Lower lobe of right lung (tissue), 2 donors: Measurements from ENCODE around the gene MRPS23. TPM values are rescaled to one million over a fixed set of nuclear protein-coding genes. Genes with fewer than 3 reads are reported as not detected.

Source experiments
- ATAC-seq, 2 donors: fragments of 200-7000 bp; cut with Tn5 transposase; one replicate each; pipeline ENCODE4 v1.9.1; 2020 to 2022; ENCODE audit warnings: mild to moderate bottlenecking in 2 of 2, moderate library complexity in 2 of 2
- DNase-seq: peaks from one replicate; pipeline ENCODE4 v3.0.0-alpha.2; 2020
- H3K27ac ChIP-seq: fragments of 200-600 bp; one replicate; pipeline ENCODE4 v1.8.0; 2022
- H3K27me3 ChIP-seq: fragments of 200-600 bp; one replicate; pipeline ENCODE4 v1.8.0; 2022; ENCODE audit warnings: low read depth
- H3K36me3 ChIP-seq: fragments of 200-600 bp; one replicate; pipeline ENCODE4 v1.8.0; 2022; ENCODE audit warnings: mild to moderate bottlenecking
- H3K4me1 ChIP-seq: fragments of 200-600 bp; one replicate; pipeline ENCODE4 v1.8.0; 2022
- H3K4me3 ChIP-seq: fragments of 200-600 bp; one replicate; pipeline ENCODE4 v1.8.0; 2022; ENCODE audit warnings: mild to moderate bottlenecking
- H3K9me3 ChIP-seq: fragments of 200-600 bp; one replicate; pipeline ENCODE4 v1.8.0; 2022
- CTCF ChIP-seq: fragments of 200-600 bp; IDR thresholded peaks from one replicate; pipeline ENCODE4 v1.8.0; 2022; ENCODE audit warnings: antibody characterized with exemption, mild to moderate bottlenecking
- intact Hi-C: fragments of 100-400 bp; cut with DNase I; formaldehyde crosslinking; loops from one replicate; pipeline ENCODE4 v1.11.0; 2022
- total RNA-seq: library from RNA; stranded (reverse); fragmentation: NEBNext Ultra II Directional; extraction: Animal tissue kit (Norgen Biotek cat#: 25700); gene quantifications from one replicate; pipeline ENCODE4 v1.2.1, GENCODE V29; 2021
- donor health status: DM: no; HTN: yes; CAD: no; lungs with severe emphysema.

The MRPS23 gene
- total RNA-seq, 1 donor from 2014 or later = 35.4 TPM

DNA sequence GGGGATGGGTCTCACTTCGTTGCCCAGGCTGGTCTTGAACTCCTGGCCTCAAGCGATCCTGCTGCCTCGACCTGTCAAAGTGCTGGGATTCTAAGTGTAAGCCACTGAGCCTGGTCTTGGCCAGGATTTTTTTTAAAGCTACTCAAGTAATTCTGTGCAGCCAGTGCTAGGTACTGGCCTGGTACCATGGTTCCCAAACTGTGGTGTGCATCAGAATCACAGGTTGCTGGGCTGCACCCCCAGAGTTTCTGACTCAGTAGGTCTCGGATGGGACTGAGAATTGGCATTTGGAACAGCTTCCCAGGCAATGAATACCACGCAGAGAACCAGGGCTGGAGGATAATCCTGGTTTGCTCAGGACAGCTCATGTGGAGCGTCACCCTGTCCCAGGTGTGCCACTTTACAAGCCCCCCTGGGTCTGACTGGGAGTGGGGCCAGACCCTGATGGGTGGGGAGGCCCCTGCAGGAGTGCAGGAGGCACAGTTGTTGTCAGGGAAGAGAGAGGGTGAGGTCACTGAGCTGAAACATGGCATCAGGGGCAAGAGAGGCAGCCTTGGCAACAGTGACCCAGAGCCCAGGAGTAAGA lies 10.7 kb upstream of the MRPS23 start:
- Histone ChIP-seq H3K36me3 (peaks cover 4% of the 10 kb centered on the region), H3K9me3 (no peaks in the 10 kb centered on the region), H3K4me3 (peak overlapping the region; percentile 61), H3K27me3 (no peaks in the 10 kb centered on the region), H3K4me1 (peaks cover 35% of the 10 kb centered on the region), H3K27ac (peak overlapping the region; percentile 75)
- TF ChIP-seq CTCF = no peak
- no peak for ATAC-seq
- DNase-seq = no peak
- intact Hi-C loops = no loop called here

DNA sequence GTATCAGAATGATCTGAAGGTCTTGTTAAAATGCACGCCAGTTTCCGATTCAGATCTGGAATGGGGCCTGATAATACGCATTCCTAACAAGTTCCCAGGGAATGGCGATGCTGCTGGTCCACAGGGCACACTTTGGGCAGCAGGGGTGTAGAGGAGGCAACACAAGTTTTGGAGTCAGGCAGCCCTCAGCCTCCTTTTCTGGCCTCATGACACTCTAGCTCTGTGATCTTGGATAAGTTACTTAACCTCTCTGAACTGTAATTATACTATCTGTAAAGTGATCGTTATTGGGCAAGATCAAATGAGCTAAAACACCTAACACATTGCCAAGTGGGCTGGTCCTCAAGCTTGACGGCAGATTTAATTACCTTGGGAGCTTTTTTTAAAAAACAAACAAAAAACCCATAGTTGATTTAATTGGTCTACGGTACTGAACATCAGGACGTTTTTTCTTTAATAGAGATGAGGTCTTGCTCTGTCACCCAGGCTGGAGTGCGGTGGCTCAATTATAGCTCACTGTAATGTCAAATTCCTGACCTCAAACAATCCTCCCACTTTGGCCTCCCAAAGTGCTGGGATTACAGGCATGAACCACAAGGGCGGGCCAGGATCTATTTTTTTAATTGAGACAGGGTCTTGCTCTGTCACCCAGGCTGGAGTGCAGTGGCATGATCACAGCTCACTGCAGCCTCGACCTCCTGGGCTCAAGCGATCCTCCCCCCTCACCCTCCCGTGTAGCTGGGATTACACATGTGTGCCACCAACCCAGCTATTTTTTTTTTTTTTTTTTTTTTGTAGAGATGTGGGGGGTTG lies 10.0 kb upstream of the MRPS23 start:
- no peaks in the 10 kb centered on the region for H3K36me3 ChIP-seq
- no peak for ATAC-seq
- no peaks in the 10 kb centered on the region for H3K27me3 ChIP-seq
- intact Hi-C loops = loop anchor here (10.0 kb wide), 1 partner anchor 135 kb away; no protein-coding TSS in a partner anchor
- no peaks in the 10 kb centered on the region for H3K9me3 ChIP-seq
- H3K27ac ChIP-seq = no peak overlapping the region
- TF ChIP-seq CTCF = no peak
- peaks cover 35% of the 10 kb centered on the region for H3K4me1 ChIP-seq
- no peak for DNase-seq
- no peak overlapping the region for H3K4me3 ChIP-seq

DNA sequence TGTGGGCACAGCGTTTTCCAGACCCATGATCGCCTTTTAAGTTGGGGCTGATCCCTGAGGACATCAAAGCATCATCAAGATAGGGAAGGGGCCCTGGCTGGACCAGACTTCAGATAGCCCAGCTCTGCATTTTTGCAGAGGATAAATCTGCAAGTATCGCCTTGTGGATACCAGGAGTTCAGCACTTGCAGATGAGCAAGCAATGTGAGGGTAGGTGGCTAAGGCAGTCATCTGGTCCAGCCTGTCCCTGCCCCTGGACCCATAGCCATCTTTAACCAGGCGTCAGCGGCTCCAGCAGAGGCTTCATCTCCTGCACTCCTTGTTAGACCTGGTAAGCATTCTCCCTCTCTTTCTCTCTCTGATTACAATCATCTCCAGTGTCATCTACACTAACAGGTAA lies 9.0 kb upstream of the MRPS23 start:
- no peak for ATAC-seq
- Histone ChIP-seq H3K4me3 (no peak overlapping the region), H3K27ac (no peak overlapping the region), H3K36me3 (no peaks in the 10 kb centered on the region), H3K27me3 (no peaks in the 10 kb centered on the region), H3K9me3 (no peaks in the 10 kb centered on the region), H3K4me1 (peaks cover 35% of the 10 kb centered on the region)
- DNase-seq = no peak
- intact Hi-C loops = loop anchor here (10.0 kb wide), 1 partner anchor 136 kb away; no protein-coding TSS in a partner anchor
- no peak for TF ChIP-seq CTCF

- Histone ChIP-seq H3K9me3 (no peaks in the 10 kb centered on the region), H3K4me1 (peaks cover 41% of the 10 kb centered on the region), H3K27ac (no peak overlapping the region), H3K36me3 (no peaks in the 10 kb centered on the region), H3K27me3 (no peaks in the 10 kb centered on the region), H3K4me3 (no peak overlapping the region)
- intact Hi-C loops = loop anchor here (10.0 kb wide), 1 partner anchor 138 kb away; no protein-coding TSS in a partner anchor
- ATAC-seq = no peak
- no peak for DNase-seq
- TF ChIP-seq CTCF = no peak
These were observed 7.2 kb upstream of the MRPS23 start for GRCh38 chr17:57856792-57857620.

- Histone ChIP-seq H3K36me3 (no peaks in the 10 kb centered on the region), H3K27ac (no peak overlapping the region), H3K4me1 (peaks cover 42% of the 10 kb centered on the region), H3K9me3 (no peaks in the 10 kb centered on the region), H3K27me3 (no peaks in the 10 kb centered on the region), H3K4me3 (no peak overlapping the region)
- no peak for DNase-seq
- peak in 1 of 2 donors; percentile 20 for ATAC-seq
- intact Hi-C loops = loop anchor here (10.0 kb wide), 1 partner anchor 139 kb away; no protein-coding TSS in a partner anchor
- TF ChIP-seq CTCF = no peak
These were observed 5.7 kb upstream of the MRPS23 start for GRCh38 chr17:57855391-57856035.
